HepG2 (cell line): Measurements from ENCODE around the gene LPO. TPM values are rescaled to one million over a fixed set of nuclear protein-coding genes. Genes with fewer than 3 reads are reported as not detected.

Experiments
- HHEX ChIP-seq: IDR thresholded peaks from 2 replicates; pipeline ENCODE4 v1.6.1; 2016; ENCODE audit warnings: control low read depth
- SALL1 ChIP-seq: sonication (generic); formaldehyde crosslinking; IDR thresholded peaks from 2 replicates; pipeline ENCODE4 v1.8.0; 2022; ENCODE audit warnings: mild to moderate bottlenecking, missing genetic modification reagents
- SP4 ChIP-seq: sonication (generic); formaldehyde crosslinking; IDR thresholded peaks from 2 replicates; pipeline ENCODE4 v1.8.1; 2023; ENCODE audit warnings: mild to moderate bottlenecking, missing genetic modification reagents
- ZNF101 ChIP-seq: sonication (generic); formaldehyde crosslinking; IDR thresholded peaks from 2 replicates; pipeline ENCODE4 v1.4.0; 2020; ENCODE audit warnings: mild to moderate bottlenecking, low read depth, missing genetic modification reagents, borderline replicate concordance
- ZNF235 ChIP-seq: sonication (generic); formaldehyde crosslinking; IDR thresholded peaks from 2 replicates; pipeline ENCODE4 v1.8.1; 2023; ENCODE audit warnings: mild to moderate bottlenecking, missing genetic modification reagents, borderline replicate concordance
- ZNF772 ChIP-seq: sonication (generic); formaldehyde crosslinking; IDR thresholded peaks from 2 replicates; pipeline ENCODE4 v1.5.0; 2020; ENCODE audit warnings: mild to moderate bottlenecking, missing genetic modification reagents
- polyA plus RNA-seq, 8 experiments: library from polyadenylated mRNA; depleted of rRNA in 3 of 8; stranded (reverse) in 7 of 8; unstranded in 1 of 8; fragments of >200 nt; fragmentation: Illumina TruSeq in 4 of 8; extraction: Trizol in 4 of 8; gene quantifications; 2 replicates each; pipeline versions ENCODE4 v1.2.1 to v1.2.3, GENCODE V29; 2011 to 2016; ENCODE audit warnings: low read depth in 4 of 8, missing spikeins in 1 of 8, mixed read lengths in 1 of 8; ENCODE audit not compliant: insufficient read depth in 1 of 8
- total RNA-seq, 5 experiments: library from RNA; depleted of rRNA; stranded (reverse); fragments of >200 nt; fragmentation: Illumina TruSeq; extraction: Trizol; gene quantifications; 2 replicates each; pipeline ENCODE4 v1.2.3, GENCODE V29; 2016; ENCODE audit warnings: low read depth in 1 of 5
- TF ChIP-seq, protein P1 (sequence below), 2 experiments: sonication (generic) in 1 of 2; formaldehyde crosslinking in 1 of 2; IDR thresholded peaks; 2 replicates each; pipeline versions ENCODE4 v1.4.0 to v1.6.1; 2018 to 2020; ENCODE audit warnings: missing genetic modification reagents in 2 of 2, borderline replicate concordance in 1 of 2, low read depth in 1 of 2, mild to moderate bottlenecking in 1 of 2, missing biosample characterization in 1 of 2
- TF ChIP-seq, protein P2 (sequence below): sonication (generic); formaldehyde crosslinking; IDR thresholded peaks from 2 replicates; pipeline ENCODE4 v1.4.0; 2020; ENCODE audit warnings: missing genetic modification reagents, borderline replicate concordance

Gene LPO
- total and polyA plus RNA-seq, 2 of the 13 experiments (the other 11 are each of a cell fraction or from before 2014, with no cell fraction given) = not detected

DNA sequence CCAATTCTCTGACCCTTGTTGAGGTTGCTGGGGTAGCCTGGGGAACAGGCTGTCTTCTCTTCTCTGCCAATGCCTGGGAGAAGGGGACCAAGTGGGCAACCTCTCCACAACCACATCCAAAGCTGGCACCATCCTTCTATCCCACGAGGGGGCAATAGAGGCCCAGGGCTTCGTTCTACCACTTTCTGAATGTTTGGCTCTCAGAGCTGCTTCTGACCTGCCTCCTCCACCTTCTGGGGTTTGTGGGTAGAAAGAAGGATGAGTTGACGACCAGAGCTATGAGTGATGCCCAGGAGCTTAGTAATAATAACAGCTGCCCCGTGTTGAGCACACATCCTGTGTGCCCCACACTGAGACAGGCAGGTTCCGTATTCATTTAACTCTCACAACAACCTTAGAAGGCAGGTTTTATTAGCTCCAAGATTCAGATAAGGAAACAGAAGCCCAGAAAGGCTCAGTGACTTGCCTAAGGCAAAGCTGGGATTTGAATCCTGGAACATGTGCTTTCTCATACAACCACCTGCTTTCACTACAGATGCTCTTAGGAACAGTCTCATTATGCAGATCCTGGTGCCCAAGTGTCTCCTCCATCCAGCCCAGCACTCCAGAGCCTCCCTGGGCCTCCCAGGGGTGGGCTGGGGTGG, 79.2 kb downstream of the LPO start (continued):
- TF ChIP-seq ZNF101 (CRISPR knock-in tag) (no peak), ZNF235 (CRISPR knock-in tag) (no peak), SALL1 (CRISPR knock-in tag) (peak; percentile 46; the same call in 1 of the 2 replicates), ZNF772 (0 out of 2 replicates have a peak, but pooled peaks have one; percentile 46), HHEX (CRISPR knock-in tag) (no peak), SP4 (CRISPR knock-in tag) (peak; percentile 13; the same call in 1 of the 2 replicates)
- TF ChIP-seq, protein P1, sequence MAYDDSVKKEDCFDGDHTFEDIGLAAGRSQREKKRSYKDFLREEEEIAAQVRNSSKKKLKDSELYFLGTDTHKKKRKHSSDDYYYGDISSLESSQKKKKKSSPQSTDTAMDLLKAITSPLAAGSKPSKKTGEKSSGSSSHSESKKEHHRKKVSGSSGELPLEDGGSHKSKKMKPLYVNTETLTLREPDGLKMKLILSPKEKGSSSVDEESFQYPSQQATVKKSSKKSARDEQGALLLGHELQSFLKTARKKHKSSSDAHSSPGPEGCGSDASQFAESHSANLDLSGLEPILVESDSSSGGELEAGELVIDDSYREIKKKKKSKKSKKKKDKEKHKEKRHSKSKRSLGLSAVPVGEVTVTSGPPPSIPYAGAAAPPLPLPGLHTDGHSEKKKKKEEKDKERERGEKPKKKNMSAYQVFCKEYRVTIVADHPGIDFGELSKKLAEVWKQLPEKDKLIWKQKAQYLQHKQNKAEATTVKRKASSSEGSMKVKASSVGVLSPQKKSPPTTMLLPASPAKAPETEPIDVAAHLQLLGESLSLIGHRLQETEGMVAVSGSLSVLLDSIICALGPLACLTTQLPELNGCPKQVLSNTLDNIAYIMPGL (CRISPR knock-in tag; IDR thresholded peaks at IDR 0.05; ENCODE audit: borderline replicate concordance in 1 of 2, low read depth in 1 of 2) = peak in 1 of 2 experiments; percentile 43; a peak in 1 of 4 replicates
- TF ChIP-seq, protein P2, sequence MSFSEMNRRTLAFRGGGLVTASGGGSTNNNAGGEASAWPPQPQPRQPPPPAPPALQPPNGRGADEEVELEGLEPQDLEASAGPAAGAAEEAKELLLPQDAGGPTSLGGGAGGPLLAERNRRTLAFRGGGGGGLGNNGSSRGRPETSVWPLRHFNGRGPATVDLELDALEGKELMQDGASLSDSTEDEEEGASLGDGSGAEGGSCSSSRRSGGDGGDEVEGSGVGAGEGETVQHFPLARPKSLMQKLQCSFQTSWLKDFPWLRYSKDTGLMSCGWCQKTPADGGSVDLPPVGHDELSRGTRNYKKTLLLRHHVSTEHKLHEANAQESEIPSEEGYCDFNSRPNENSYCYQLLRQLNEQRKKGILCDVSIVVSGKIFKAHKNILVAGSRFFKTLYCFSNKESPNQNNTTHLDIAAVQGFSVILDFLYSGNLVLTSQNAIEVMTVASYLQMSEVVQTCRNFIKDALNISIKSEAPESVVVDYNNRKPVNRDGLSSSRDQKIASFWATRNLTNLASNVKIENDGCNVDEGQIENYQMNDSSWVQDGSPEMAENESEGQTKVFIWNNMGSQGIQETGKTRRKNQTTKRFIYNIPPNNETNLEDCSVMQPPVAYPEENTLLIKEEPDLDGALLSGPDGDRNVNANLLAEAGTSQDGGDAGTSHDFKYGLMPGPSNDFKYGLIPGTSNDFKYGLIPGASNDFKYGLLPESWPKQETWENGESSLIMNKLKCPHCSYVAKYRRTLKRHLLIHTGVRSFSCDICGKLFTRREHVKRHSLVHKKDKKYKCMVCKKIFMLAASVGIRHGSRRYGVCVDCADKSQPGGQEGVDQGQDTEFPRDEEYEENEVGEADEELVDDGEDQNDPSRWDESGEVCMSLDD (CRISPR knock-in tag) = no peak
- TF ChIP-seq, all 625 proteins: peak for 44
